LNCAP (cell line): ENCODE data around the gene IL10RA.

Experiments used
- TF ChIP-seq, protein P1 (sequence below): fragments of 450-650 bp; IDR thresholded peaks from 2 replicates; pipeline ENCODE4 v1.5.1; 2017; ENCODE audit warnings: mild to moderate bottlenecking

IL10RA gene

DNA sequence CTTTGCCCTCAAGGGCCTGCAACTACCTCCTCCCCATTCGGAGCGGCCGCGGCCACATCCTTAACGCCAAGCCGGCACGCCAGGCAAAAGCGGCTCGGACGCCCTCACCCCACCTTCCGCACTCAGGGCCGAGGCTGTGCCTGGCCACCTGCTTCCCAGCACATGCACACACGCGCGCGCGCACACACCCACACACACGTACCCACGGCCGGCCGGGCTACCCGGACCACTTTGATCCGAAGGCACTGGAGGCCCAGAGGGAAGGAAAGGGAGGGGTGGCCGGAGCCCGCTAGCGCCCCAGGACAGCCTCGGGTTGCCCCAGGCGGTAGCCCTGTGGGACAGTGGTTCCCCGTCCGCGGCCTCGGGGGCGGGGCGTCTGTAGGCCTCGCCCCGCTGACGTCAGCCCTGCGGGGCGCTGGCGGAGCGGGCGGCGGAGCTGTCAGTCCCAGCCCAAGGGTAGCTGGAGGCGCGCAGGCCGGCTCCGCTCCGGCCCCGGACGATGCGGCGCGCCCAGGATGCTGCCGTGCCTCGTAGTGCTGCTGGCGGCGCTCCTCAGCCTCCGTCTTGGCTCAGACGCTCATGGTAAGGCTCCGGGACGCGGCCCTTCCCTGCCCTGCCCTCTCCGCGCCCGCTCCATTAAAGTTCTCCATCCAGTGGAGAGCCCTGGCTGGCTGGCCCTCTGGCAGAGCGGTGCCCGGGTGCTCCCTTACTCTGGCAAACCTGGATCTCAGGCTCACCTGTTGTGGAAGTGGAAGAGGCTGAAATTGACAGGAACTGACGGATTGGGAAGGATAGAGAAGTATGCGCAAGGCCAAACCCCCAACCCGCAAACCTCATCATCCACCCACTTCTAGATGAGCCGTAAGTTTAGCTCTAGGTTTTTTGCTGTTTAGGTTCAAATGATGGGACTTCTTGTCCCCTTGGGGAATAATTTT, at the start of gene IL10RA:
Gene IL10RA (plus strand): TSS at position 442 of the 935 bp plus-strand sequence. CDS start 74 bp downstream, at position 516.
- TF ChIP-seq, protein P1, sequence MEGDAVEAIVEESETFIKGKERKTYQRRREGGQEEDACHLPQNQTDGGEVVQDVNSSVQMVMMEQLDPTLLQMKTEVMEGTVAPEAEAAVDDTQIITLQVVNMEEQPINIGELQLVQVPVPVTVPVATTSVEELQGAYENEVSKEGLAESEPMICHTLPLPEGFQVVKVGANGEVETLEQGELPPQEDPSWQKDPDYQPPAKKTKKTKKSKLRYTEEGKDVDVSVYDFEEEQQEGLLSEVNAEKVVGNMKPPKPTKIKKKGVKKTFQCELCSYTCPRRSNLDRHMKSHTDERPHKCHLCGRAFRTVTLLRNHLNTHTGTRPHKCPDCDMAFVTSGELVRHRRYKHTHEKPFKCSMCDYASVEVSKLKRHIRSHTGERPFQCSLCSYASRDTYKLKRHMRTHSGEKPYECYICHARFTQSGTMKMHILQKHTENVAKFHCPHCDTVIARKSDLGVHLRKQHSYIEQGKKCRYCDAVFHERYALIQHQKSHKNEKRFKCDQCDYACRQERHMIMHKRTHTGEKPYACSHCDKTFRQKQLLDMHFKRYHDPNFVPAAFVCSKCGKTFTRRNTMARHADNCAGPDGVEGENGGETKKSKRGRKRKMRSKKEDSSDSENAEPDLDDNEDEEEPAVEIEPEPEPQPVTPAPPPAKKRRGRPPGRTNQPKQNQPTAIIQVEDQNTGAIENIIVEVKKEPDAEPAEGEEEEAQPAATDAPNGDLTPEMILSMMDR = no peak

DNA sequence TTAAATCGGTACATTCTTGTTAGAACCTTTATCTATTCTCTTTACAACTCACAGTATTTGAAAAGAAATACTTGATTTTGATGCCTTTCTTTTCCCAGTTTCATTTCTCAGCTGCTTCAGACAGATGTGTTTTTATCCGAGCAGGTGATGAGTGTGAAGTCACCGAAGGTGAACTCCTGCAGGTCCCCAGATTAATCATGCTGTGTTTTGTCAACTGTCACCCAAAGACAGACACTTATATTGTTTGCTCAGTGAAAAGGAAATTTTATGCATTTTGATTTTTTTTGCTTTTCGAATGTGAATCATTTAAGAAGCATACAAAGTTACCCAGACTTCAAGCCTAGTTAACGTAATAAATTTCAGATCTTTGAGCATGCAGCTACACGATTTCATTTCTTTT, 49.2 kb upstream of the IL10RA start:
- TF ChIP-seq, protein P1 = no peak

DNA sequence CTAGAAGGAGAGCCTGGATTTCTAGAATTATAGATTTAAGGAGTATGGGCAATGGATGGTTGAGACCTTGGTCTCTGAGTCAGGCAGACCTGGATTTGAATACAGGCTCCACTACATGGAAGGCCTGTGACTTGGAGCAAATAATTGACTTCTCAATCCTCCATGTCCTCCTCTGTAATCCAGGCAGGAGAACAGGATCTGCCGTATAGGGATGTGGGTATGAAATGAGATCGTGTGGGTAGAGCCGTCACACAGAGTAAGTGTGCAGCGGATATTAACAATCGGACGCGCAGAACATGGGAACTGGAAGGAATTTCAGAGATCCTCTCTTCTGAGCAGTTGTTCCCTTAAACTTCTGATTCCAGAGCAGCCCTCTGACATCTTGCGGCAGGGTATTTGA, 45.5 kb upstream of the IL10RA start:
- TF ChIP-seq, protein P1 = no peak

DNA sequence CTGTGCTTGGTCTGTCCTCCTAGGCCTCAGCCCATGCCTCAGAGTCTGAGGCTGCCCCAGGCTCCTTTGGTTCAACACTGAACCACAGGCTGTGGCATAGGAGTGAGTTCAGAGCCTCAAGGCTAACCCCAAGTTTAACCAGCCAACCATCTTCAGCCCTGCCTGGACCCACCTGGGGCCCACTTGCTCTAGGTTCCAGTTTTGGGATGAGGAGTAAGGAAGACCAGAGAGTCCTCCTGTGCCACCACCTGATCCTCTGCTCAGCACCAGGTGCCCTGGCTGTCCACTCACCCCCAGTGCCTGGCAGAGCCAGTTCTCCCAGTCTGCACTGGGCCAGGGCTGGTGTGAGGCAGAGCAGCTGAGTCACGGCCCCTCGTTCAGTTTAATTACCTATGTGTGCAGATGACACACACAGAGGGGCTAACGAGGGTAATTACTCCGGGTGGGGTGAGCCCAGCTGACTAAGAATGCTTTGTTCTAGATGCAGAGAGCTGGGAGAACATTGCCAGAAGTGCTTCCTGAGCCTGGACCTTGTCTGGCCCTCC, 45.0 kb upstream of the IL10RA start:
- TF ChIP-seq, protein P1 = no peak

DNA sequence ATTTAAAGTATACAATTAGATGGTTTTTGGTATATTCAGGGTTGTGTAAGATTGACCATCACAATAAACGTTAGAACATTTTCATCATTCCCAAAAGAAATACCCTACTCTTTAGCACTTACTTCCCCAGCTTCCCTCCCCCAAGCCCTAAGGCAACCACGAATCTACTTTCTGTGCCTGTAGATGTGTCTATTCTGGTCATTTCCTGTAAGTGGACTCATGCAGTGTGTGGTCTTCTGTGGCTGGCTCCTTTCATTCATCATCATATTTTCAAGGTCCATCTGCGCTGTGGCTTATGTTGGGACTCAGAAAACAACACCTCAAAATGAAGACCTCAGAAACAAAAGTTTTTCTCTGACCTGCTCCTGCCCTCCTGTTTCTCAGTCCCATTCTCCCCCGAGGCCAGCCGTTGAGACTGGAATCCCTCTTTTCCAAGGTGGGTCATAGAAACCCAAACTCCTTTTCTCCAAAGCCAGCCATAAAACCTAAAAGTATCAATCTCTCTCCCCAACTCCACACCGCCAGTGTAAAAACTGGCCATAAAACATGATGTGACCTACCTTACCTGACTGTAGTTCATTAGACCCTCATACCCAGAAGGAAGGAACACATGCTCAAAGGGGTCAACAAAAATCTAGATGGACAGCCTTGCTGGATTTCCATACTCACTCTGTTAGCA, 44.1 kb upstream of the IL10RA start:
- TF ChIP-seq, protein P1 = no peak

DNA sequence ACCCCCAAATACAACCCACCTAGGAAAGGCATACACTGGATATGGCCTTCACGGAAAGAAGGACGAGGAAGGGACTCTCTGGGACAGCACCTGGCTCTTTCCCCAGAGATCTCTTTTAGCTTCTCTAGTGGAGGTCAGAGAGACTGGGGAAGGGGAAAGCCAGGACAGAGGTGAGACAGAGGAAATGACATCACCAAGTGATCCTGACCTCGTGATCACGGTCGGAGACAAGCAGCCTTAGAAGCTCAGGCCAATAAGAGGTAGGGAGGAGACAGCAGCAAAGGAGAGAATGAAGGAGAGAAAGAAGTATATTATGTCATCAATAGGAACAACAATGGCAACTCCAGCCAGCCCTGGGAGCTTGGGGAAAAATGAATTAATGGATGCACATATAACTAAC, 41.6 kb upstream of the IL10RA start:
- TF ChIP-seq, protein P1 = no peak

DNA sequence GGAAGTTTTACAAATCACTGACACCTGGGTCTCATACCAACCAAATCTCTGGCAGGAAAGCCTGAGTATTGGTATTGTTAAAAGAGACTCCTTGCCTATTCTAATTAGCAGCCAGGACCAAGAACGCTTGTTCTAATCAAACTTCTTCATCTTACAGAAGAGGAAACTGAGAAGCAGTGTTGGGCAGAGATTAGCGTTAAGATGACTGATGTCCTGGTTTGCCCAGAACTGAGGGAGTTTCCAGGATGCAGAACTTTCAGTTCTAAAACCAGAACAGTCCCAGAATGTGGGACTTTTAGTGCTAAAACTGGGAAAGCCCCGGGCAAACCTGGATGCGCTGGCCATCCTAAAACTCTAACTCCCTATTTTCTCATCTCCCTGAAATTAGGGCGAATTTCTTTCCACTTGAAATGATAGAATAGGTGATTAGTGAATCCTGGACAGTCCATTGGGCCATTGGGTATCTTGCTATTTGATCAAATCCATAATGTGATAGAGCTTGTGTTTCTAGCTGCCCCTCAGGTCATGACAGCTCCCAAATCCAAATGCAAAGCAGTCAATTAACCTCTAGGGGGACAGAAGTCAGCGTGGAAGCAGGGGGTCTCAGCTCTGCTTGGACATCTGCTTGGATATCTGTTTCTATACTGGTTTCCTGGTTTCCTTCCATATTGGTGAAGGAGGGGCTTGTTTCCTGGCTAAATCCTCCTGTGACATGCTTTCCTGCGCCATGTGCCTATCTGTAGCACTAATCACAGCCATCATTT, 41.0 kb upstream of the IL10RA start:
- TF ChIP-seq, protein P1 = no peak; the same call in 1 of the 2 replicates
